H1 (cell line): ENCODE results near the gene FAM81A.

Experiments used
- CREB1 ChIP-seq: IDR thresholded peaks from 2 replicates; pipeline ENCODE4 v1.6.1; 2012; ENCODE audit warnings: inconsistent platforms
- EP300 ChIP-seq, 2 experiments: IDR thresholded peaks; 1 replicate in 1 of 2; 2 replicates in 1 of 2; pipeline ENCODE4 v1.6.1; 2011 to 2012; ENCODE audit warnings: low read depth in 2 of 2, low read length in 2 of 2, mild to moderate bottlenecking in 2 of 2, borderline replicate concordance in 1 of 2, inconsistent platforms in 1 of 2, moderate library complexity in 1 of 2
- EZH2 ChIP-seq: fragments of 200-600 bp; sonication (generic); IDR thresholded peaks from 2 replicates; pipeline ENCODE4 v1.7.1; 2012; ENCODE audit warnings: low read depth, mild to moderate bottlenecking, moderate library complexity, low read length, inconsistent platforms; ENCODE audit not compliant: severe bottlenecking
- FOSL1 ChIP-seq: IDR thresholded peaks from 2 replicates; pipeline ENCODE4 v1.6.1; 2011; ENCODE audit warnings: mild to moderate bottlenecking, low read depth, low read length, moderate library complexity; ENCODE audit not compliant: insufficient read depth
- GTF2F1 ChIP-seq: IDR thresholded peaks from 2 replicates; pipeline ENCODE4 v1.6.1; 2012; ENCODE audit warnings: low read depth, low read length, improper control_type of control experiment, borderline replicate concordance
- JUND ChIP-seq: IDR thresholded peaks from 2 replicates; pipeline ENCODE4 v1.6.1; 2011; ENCODE audit warnings: mild to moderate bottlenecking, improper control_type of control experiment, low read length
- MAFK ChIP-seq: IDR thresholded peaks from 2 replicates; pipeline ENCODE4 v1.6.1; 2012; ENCODE audit warnings: low read depth, mild to moderate bottlenecking, improper control_type of control experiment, low read length
- PHF8 ChIP-seq: fragments of 200-600 bp; sonication (generic); conservative IDR thresholded peaks from 2 replicates; pipeline ENCODE4 v1.7.1; 2012; ENCODE audit warnings: low read depth, mild to moderate bottlenecking, inconsistent platforms, low read length, moderate library complexity
- RFX5 ChIP-seq: IDR thresholded peaks from 2 replicates; pipeline ENCODE4 v1.6.1; 2011; ENCODE audit warnings: low read depth, low read length, improper control_type of control experiment, borderline replicate concordance
- SP1 ChIP-seq: IDR thresholded peaks from 2 replicates; pipeline ENCODE4 v1.6.1; 2011; ENCODE audit warnings: low read depth, low read length
- TF ChIP-seq, protein P1 (sequence below), 3 experiments: IDR thresholded peaks; 1 replicate in 2 of 3; 2 replicates in 1 of 3; pipeline versions ENCODE4 v1.5.1 to v1.6.1; 2011; ENCODE audit warnings: low read length in 3 of 3, mild to moderate bottlenecking in 3 of 3, inconsistent platforms in 2 of 3, low read depth in 1 of 3, moderate library complexity in 1 of 3; ENCODE audit not compliant: insufficient read depth in 1 of 3; ENCODE audit errors: control extremely low read depth in 1 of 3

DNA sequence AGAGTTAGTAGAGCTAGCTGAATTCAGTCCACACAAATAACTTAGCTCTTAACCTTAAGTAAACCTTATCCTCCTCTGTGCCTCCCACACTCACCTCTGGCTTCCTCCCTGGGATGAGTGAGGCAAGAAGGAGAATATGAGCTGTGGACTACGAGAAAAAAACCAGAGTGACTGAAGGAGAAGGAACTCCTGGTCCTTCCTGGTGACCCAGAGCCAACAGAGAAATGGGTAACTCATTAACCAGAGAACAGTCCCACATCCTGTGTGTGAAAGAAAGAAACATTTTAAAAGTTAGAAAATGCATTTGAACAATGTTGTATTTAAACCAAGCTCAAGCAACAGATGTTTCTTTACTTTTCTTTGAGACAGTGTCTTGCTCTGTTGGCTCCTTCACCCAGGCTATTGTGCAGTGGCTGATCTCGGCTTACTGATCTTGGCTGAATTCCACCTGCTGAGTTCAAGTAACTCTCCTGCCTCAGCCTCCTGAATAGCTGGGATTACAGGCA is 27.5 kb upstream of the FAM81A start:
- TF ChIP-seq, protein P1, sequence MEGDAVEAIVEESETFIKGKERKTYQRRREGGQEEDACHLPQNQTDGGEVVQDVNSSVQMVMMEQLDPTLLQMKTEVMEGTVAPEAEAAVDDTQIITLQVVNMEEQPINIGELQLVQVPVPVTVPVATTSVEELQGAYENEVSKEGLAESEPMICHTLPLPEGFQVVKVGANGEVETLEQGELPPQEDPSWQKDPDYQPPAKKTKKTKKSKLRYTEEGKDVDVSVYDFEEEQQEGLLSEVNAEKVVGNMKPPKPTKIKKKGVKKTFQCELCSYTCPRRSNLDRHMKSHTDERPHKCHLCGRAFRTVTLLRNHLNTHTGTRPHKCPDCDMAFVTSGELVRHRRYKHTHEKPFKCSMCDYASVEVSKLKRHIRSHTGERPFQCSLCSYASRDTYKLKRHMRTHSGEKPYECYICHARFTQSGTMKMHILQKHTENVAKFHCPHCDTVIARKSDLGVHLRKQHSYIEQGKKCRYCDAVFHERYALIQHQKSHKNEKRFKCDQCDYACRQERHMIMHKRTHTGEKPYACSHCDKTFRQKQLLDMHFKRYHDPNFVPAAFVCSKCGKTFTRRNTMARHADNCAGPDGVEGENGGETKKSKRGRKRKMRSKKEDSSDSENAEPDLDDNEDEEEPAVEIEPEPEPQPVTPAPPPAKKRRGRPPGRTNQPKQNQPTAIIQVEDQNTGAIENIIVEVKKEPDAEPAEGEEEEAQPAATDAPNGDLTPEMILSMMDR (IDR thresholded peaks at IDR 0.05; ENCODE audit: control extremely low read depth in 1 of 3, insufficient read depth in 1 of 3, low read depth in 1 of 3, low read length in 3 of 3), result no peak
- TF ChIP-seq SP1 (no peak), GTF2F1 (no peak), RFX5 (no peak), MAFK (no peak), FOSL1 (no peak), PHF8 (no peak), EP300 (IDR thresholded peaks at IDR 0.05; ENCODE audit: borderline replicate concordance in 1 of 2, low read depth in 2 of 2, low read length in 2 of 2) (no peak), EZH2 (no peak), CREB1 (no peak), JUND (no peak)
